ENCODE measurements around the gene OR14A16.

DNA sequence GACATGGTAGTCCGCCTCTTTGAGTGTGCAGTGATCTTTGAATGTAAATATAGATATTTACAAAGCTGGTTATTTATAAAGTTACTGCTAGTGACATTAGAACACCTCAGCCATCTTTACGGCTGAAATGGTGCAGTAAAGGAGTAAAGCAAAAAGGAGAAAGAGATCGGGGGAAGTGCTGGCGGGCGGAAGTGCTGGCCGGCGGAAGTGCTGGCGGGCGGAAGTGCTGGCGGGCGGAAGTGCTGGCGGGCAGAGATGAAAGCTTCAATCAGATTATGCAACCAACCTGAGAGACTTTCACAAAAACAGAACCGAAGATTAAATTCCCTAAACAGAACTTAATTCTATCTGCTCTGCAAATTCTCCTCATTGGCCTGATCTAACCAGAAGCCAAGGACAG, 1.4 kb upstream of the OR14A16 start:
- TF ChIP-seq, protein P1, sequence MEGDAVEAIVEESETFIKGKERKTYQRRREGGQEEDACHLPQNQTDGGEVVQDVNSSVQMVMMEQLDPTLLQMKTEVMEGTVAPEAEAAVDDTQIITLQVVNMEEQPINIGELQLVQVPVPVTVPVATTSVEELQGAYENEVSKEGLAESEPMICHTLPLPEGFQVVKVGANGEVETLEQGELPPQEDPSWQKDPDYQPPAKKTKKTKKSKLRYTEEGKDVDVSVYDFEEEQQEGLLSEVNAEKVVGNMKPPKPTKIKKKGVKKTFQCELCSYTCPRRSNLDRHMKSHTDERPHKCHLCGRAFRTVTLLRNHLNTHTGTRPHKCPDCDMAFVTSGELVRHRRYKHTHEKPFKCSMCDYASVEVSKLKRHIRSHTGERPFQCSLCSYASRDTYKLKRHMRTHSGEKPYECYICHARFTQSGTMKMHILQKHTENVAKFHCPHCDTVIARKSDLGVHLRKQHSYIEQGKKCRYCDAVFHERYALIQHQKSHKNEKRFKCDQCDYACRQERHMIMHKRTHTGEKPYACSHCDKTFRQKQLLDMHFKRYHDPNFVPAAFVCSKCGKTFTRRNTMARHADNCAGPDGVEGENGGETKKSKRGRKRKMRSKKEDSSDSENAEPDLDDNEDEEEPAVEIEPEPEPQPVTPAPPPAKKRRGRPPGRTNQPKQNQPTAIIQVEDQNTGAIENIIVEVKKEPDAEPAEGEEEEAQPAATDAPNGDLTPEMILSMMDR (IDR thresholded peaks at IDR 0.05; ENCODE audit: insufficient read depth, low read length), result no peak
- TF ChIP-seq POLR2AphosphoS5 (IDR thresholded peaks at IDR 0.05; ENCODE audit: low read depth), result no peak; the same call in 1 of the 2 replicates
